ENCODE results near the gene GJC2. TPM values are rescaled to one million over a fixed set of nuclear protein-coding genes. Genes with fewer than 3 reads are reported as not detected.

GJC2 gene
- polyA plus RNA-seq, 3 donors: 0.15 TPM; not detected in 2

DNA sequence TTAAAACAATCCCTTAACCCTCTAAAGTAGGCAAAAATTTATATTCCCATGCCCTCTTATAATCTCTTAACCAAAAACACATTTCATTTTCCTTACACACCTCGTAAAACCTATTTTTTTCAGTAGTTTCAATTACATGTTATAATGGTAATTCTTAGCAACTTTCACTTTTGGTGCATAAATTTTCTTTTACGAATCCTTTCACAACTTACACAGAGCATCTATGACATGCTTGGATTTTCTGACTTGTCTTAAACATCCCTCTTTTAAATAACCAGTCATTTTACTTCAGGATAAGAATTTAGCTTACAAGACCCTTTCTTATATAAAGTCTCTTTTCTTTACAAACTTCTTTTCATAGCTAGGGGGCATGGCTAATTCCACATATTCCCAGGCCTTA is 31.7 kb upstream of the GJC2 start:
- TF ChIP-seq, protein P1, sequence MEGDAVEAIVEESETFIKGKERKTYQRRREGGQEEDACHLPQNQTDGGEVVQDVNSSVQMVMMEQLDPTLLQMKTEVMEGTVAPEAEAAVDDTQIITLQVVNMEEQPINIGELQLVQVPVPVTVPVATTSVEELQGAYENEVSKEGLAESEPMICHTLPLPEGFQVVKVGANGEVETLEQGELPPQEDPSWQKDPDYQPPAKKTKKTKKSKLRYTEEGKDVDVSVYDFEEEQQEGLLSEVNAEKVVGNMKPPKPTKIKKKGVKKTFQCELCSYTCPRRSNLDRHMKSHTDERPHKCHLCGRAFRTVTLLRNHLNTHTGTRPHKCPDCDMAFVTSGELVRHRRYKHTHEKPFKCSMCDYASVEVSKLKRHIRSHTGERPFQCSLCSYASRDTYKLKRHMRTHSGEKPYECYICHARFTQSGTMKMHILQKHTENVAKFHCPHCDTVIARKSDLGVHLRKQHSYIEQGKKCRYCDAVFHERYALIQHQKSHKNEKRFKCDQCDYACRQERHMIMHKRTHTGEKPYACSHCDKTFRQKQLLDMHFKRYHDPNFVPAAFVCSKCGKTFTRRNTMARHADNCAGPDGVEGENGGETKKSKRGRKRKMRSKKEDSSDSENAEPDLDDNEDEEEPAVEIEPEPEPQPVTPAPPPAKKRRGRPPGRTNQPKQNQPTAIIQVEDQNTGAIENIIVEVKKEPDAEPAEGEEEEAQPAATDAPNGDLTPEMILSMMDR (IDR thresholded peaks at IDR 0.05): no peak
- no peak overlapping the region for H3K4me3 ChIP-seq (replicated peaks in 1 of 3; ENCODE audit: low read depth in 2 of 3, low read length in 3 of 3)
- H3K4me2 ChIP-seq (replicated peaks; ENCODE audit: extremely low read depth, low read length, poor library complexity, severe bottlenecking): no peak overlapping the region
- peaks cover 4 to 5% of the 10 kb centered on the region in 2 donors for H3K9me3 ChIP-seq (replicated peaks in 1 of 2; ENCODE audit: control insufficient read depth in 1 of 2, insufficient read depth in 1 of 2, low read length in 2 of 2)
- H2AFZ ChIP-seq (ENCODE audit: insufficient read depth, low read depth, low read length, poor library complexity, severe bottlenecking): no peak overlapping the region
- DNase-seq: no peak
- H3K4me1 ChIP-seq (ENCODE audit: control insufficient read depth in 1 of 2, insufficient read depth in 2 of 2, low read length in 2 of 2): peaks cover 4 to 8% of the 10 kb centered on the region in 2 donors
- H3K9me3 Mint-ChIP-seq: peaks cover 6 to 27% (median 13%) of the 10 kb centered on the region in 7 donors
- no peak overlapping the region for H3K4me3 Mint-ChIP-seq
- H3K27ac ChIP-seq (ENCODE audit: low read depth in 1 of 2, low read length in 2 of 2): no peak overlapping the region
- no peak overlapping the region for H3K27ac Mint-ChIP-seq
- no CpG with 5 or more reads among the region's 2 CpGs for WGBS (ENCODE audit: insufficient coverage)
- peaks cover 8% of the 10 kb centered on the region for H3K4me1 Mint-ChIP-seq
- peaks cover under 1 to 6% (median 5%) of the 10 kb centered on the region in 3 donors for H3K27me3 Mint-ChIP-seq (ENCODE audit: low read depth in 3 of 3)
- no peak overlapping the region for H3K9ac ChIP-seq (ENCODE audit: insufficient read depth, low read length, poor library complexity, severe bottlenecking)
- no peaks in the 10 kb centered on the region for H3K36me3 Mint-ChIP-seq
- H3K27me3 ChIP-seq (ENCODE audit: control insufficient read depth in 2 of 2, insufficient read depth in 2 of 2, low read length in 2 of 2): no peaks in the 10 kb centered on the region
- intact Hi-C loops (cut with micrococcal nuclease): no loop called here
- no peaks in the 10 kb centered on the region for H3K36me3 ChIP-seq (replicated peaks in 1 of 2; ENCODE audit: control insufficient read depth in 1 of 2, insufficient read depth in 2 of 2, low read length in 2 of 2)
- no peaks in the 10 kb centered on the region for H3K79me2 ChIP-seq (ENCODE audit: insufficient read depth, low read length)
- H4K20me1 ChIP-seq (ENCODE audit: insufficient read depth, low read length): no peaks in the 10 kb centered on the region

DNA sequence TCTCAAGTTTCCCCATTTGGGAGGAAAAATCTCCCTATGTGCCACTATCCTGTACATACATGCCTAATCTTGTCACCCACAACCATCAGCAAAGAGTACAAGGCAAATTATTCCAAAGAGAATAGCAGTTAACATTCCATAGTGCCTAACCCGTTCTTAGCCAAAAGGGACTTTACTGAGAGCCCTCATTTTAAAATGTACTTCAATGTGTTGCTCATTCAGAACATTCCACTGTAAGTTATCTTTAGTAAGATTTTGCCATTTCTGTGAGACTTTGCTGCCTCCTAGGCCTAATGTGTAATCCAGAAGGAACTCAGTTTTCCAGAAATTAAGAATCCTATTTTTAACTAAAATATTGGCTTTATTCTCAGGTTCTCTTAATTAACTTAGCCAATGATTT is 29.4 kb upstream of the GJC2 start:
- intact Hi-C loops (cut with micrococcal nuclease): loop anchor here in 1 of 2 donors (5.0 kb wide), 1 partner anchor 43 kb away; no protein-coding TSS in a partner anchor
- TF ChIP-seq, protein P1 (IDR thresholded peaks at IDR 0.05): no peak
- no peak overlapping the region for H3K9ac ChIP-seq (ENCODE audit: insufficient read depth, low read length, poor library complexity, severe bottlenecking)

More for the DNA sequence above, 29.4 kb upstream of the GJC2 start:
- Histone ChIP-seq H3K4me2 (replicated peaks; ENCODE audit: extremely low read depth, low read length, poor library complexity, severe bottlenecking) (no peak overlapping the region), H3K4me3 (replicated peaks in 1 of 3; ENCODE audit: low read depth in 2 of 3, low read length in 3 of 3) (no peak overlapping the region), H4K20me1 (ENCODE audit: insufficient read depth, low read length) (no peaks in the 10 kb centered on the region), H3K27me3 (ENCODE audit: control insufficient read depth in 2 of 2, insufficient read depth in 2 of 2, low read length in 2 of 2) (no peaks in the 10 kb centered on the region), H2AFZ (ENCODE audit: insufficient read depth, low read depth, low read length, poor library complexity, severe bottlenecking) (no peak overlapping the region), H3K4me1 (ENCODE audit: control insufficient read depth in 1 of 2, insufficient read depth in 2 of 2, low read length in 2 of 2) (peaks cover 4 to 8% of the 10 kb centered on the region in 2 donors), H3K27ac (ENCODE audit: low read depth in 1 of 2, low read length in 2 of 2) (no peak overlapping the region), H3K36me3 (replicated peaks in 1 of 2; ENCODE audit: control insufficient read depth in 1 of 2, insufficient read depth in 2 of 2, low read length in 2 of 2) (no peaks in the 10 kb centered on the region), H3K9me3 (replicated peaks in 1 of 2; ENCODE audit: control insufficient read depth in 1 of 2, insufficient read depth in 1 of 2, low read length in 2 of 2) (peaks cover 4 to 5% of the 10 kb centered on the region in 2 donors), H3K79me2 (ENCODE audit: insufficient read depth, low read length) (no peaks in the 10 kb centered on the region)
- Mint-ChIP-seq H3K4me3 (no peak overlapping the region), H3K36me3 (no peaks in the 10 kb centered on the region), H3K27me3 (ENCODE audit: low read depth in 3 of 3) (peaks cover 6 to 11% (median 9%) of the 10 kb centered on the region in 3 donors), H3K4me1 (peaks cover 8% of the 10 kb centered on the region), H3K9me3 (peaks cover 6 to 27% (median 12%) of the 10 kb centered on the region in 7 donors), H3K27ac (no peak overlapping the region)
- no CpG with 5 or more reads among the region's 1 CpG for WGBS (ENCODE audit: insufficient coverage)
- no peak for DNase-seq

All from CD14-positive monocyte (primary cell).